ENCODE results near the gene GRIK4. TPM values are rescaled to one million over a fixed set of nuclear protein-coding genes. Genes with fewer than 3 reads are reported as not detected.

The GRIK4 gene
- total RNA-seq, 1 donor from 2014 or later, result 2.2 TPM

GRCh38 chr11:120713296-120713695, 201.7 kb downstream of the GRIK4 start:
- Histone ChIP-seq H3K9me3 (ENCODE audit: insufficient read depth, low read depth, low read length) (no peaks in the 10 kb centered on the region), H3K27me3 (ENCODE audit: insufficient read depth, low read length) (peaks cover 2% of the 10 kb centered on the region), H3K4me1 (ENCODE audit: insufficient read depth, low read length) (peaks cover 16% of the 10 kb centered on the region), H3K36me3 (ENCODE audit: insufficient read depth, low read length) (no peaks in the 10 kb centered on the region), H4K20me1 (ENCODE audit: insufficient read depth, low read length) (no peaks in the 10 kb centered on the region), H3K4me3 (ENCODE audit: insufficient read depth, low read depth, low read length) (no peak overlapping the region), H3K4me2 (ENCODE audit: low read length) (no peak overlapping the region), H3K9ac (ENCODE audit: low read length) (no peak overlapping the region), H3K79me2 (ENCODE audit: insufficient read depth, low read length) (no peaks in the 10 kb centered on the region), H2AFZ (ENCODE audit: low read depth, low read length) (no peak overlapping the region), H3K27ac (ENCODE audit: low read depth, low read length) (no peak overlapping the region)
- no peak overlapping the region for H3K4me3 Mint-ChIP-seq (ENCODE audit: unreplicated experiment)
- H3K27ac Mint-ChIP-seq (ENCODE audit: unreplicated experiment), result no peak overlapping the region
- H3K4me1 Mint-ChIP-seq (ENCODE audit: low read depth, unreplicated experiment), result peaks cover 49% of the 10 kb centered on the region
- peaks cover 2% of the 10 kb centered on the region for H3K9me3 Mint-ChIP-seq (ENCODE audit: unreplicated experiment)
- DNase-seq (ENCODE audit: low read depth), result no peak
- H3K27me3 Mint-ChIP-seq (ENCODE audit: low read depth, unreplicated experiment), result peaks cover 24% of the 10 kb centered on the region
- TF ChIP-seq EZH2 (IDR thresholded peaks at IDR 0.05; ENCODE audit: insufficient read depth, low read length), result no peak
- no peak for FAIRE-seq
- H3K36me3 Mint-ChIP-seq (ENCODE audit: low read depth, unreplicated experiment), result peaks cover 2% of the 10 kb centered on the region

- FAIRE-seq (no peak), DNase-seq (ENCODE audit: low read depth) (no peak)
- no peaks in the 10 kb centered on the region for H4K20me1 ChIP-seq (ENCODE audit: insufficient read depth, low read length)
- H3K79me2 ChIP-seq (ENCODE audit: insufficient read depth, low read length), result no peaks in the 10 kb centered on the region
- no peak overlapping the region for H2AFZ ChIP-seq (ENCODE audit: low read depth, low read length)
- peaks cover 19% of the 10 kb centered on the region for H3K27me3 Mint-ChIP-seq (ENCODE audit: low read depth, unreplicated experiment)
- H3K9me3 ChIP-seq (ENCODE audit: insufficient read depth, low read depth, low read length), result no peaks in the 10 kb centered on the region
- H3K4me2 ChIP-seq (ENCODE audit: low read length), result peak overlapping the region; percentile 64
- no peak overlapping the region for H3K27ac Mint-ChIP-seq (ENCODE audit: unreplicated experiment)
- H3K4me1 Mint-ChIP-seq (ENCODE audit: low read depth, unreplicated experiment), result peaks cover 55% of the 10 kb centered on the region
- H3K27me3 ChIP-seq (ENCODE audit: insufficient read depth, low read length), result peaks cover 2% of the 10 kb centered on the region
- no peak overlapping the region for H3K4me3 Mint-ChIP-seq (ENCODE audit: unreplicated experiment)
- no peak overlapping the region for H3K27ac ChIP-seq (ENCODE audit: low read depth, low read length)
- no peak overlapping the region for H3K9ac ChIP-seq (ENCODE audit: low read length)
- peaks cover 2% of the 10 kb centered on the region for H3K36me3 Mint-ChIP-seq (ENCODE audit: low read depth, unreplicated experiment)
- H3K4me3 ChIP-seq (ENCODE audit: insufficient read depth, low read depth, low read length), result no peak overlapping the region
- TF ChIP-seq EZH2 (IDR thresholded peaks at IDR 0.05; ENCODE audit: insufficient read depth, low read length), result no peak
- TF ChIP-seq, protein P1, sequence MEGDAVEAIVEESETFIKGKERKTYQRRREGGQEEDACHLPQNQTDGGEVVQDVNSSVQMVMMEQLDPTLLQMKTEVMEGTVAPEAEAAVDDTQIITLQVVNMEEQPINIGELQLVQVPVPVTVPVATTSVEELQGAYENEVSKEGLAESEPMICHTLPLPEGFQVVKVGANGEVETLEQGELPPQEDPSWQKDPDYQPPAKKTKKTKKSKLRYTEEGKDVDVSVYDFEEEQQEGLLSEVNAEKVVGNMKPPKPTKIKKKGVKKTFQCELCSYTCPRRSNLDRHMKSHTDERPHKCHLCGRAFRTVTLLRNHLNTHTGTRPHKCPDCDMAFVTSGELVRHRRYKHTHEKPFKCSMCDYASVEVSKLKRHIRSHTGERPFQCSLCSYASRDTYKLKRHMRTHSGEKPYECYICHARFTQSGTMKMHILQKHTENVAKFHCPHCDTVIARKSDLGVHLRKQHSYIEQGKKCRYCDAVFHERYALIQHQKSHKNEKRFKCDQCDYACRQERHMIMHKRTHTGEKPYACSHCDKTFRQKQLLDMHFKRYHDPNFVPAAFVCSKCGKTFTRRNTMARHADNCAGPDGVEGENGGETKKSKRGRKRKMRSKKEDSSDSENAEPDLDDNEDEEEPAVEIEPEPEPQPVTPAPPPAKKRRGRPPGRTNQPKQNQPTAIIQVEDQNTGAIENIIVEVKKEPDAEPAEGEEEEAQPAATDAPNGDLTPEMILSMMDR (IDR thresholded peaks at IDR 0.05; ENCODE audit: insufficient read depth, low read depth, low read length), result no peak
- H3K4me1 ChIP-seq (ENCODE audit: insufficient read depth, low read length), result peaks cover 16% of the 10 kb centered on the region
- H3K9me3 Mint-ChIP-seq (ENCODE audit: unreplicated experiment), result peaks cover 2% of the 10 kb centered on the region
- no peaks in the 10 kb centered on the region for H3K36me3 ChIP-seq (ENCODE audit: insufficient read depth, low read length)
Measured at GRCh38 chr11:120714438-120714837, 202.9 kb downstream of the GRIK4 start.

DNA sequence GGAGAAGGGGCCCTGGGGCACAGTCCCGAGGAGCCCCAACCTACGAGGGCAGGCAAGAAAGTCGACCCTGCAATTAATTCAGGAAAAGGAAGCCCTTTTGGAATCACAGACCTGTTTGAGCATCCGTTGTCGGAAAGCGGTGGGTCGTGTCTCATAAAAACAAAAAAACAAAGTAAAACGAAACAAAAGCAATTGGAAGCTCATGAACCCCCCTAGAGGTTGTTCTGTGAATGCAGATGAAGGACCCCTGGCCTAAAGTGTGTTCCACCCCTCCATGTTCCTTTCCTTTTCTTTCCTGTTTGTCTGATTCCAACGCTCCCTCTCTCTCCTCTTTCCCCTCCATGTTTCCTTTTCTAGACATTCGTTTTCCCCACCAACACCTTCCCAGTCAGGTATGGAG, 203.7 kb downstream of the GRIK4 start:
- Histone ChIP-seq H4K20me1 (ENCODE audit: insufficient read depth, low read length) (no peaks in the 10 kb centered on the region), H3K4me2 (ENCODE audit: low read length) (peak overlapping the region; percentile 64), H3K4me1 (ENCODE audit: insufficient read depth, low read length) (peaks cover 15% of the 10 kb centered on the region), H3K4me3 (ENCODE audit: insufficient read depth, low read depth, low read length) (no peak overlapping the region), H3K9ac (ENCODE audit: low read length) (no peak overlapping the region), H3K27me3 (ENCODE audit: insufficient read depth, low read length) (peaks cover 4% of the 10 kb centered on the region), H3K79me2 (ENCODE audit: insufficient read depth, low read length) (no peaks in the 10 kb centered on the region), H2AFZ (ENCODE audit: low read depth, low read length) (no peak overlapping the region), H3K27ac (ENCODE audit: low read depth, low read length) (no peak overlapping the region), H3K9me3 (ENCODE audit: insufficient read depth, low read depth, low read length) (no peaks in the 10 kb centered on the region), H3K36me3 (ENCODE audit: insufficient read depth, low read length) (no peaks in the 10 kb centered on the region)
- H3K27me3 Mint-ChIP-seq (ENCODE audit: low read depth, unreplicated experiment), result peaks cover 20% of the 10 kb centered on the region
- FAIRE-seq, result no peak
- H3K9me3 Mint-ChIP-seq (ENCODE audit: unreplicated experiment), result peaks cover 2% of the 10 kb centered on the region
- no peak overlapping the region for H3K27ac Mint-ChIP-seq (ENCODE audit: unreplicated experiment)
- peak overlapping the region; percentile 8 for H3K4me3 Mint-ChIP-seq (ENCODE audit: unreplicated experiment)
- peaks cover 52% of the 10 kb centered on the region for H3K4me1 Mint-ChIP-seq (ENCODE audit: low read depth, unreplicated experiment)
- no peak for DNase-seq (ENCODE audit: low read depth)
- no peak for TF ChIP-seq EZH2 (IDR thresholded peaks at IDR 0.05; ENCODE audit: insufficient read depth, low read length)
- TF ChIP-seq, protein P1 (IDR thresholded peaks at IDR 0.05; ENCODE audit: insufficient read depth, low read depth, low read length), result peak; percentile 63
- peaks cover 2% of the 10 kb centered on the region for H3K36me3 Mint-ChIP-seq (ENCODE audit: low read depth, unreplicated experiment)
